HG03103 (cell line): ENCODE measurements around the gene PIKFYVE.
"Not testable (repeated sequence)": the region's sequence is repeated elsewhere in the genome, so short reads cannot be mapped to it uniquely, and the experiment has no call there.

Source experiments
- ATAC-seq: cut with Tn5 transposase; IDR thresholded peaks from one replicate; pipeline ENCODE4 v1.9.1; 2021; ENCODE audit warnings: low read depth; ENCODE audit not compliant: unreplicated experiment

Gene PIKFYVE

DNA sequence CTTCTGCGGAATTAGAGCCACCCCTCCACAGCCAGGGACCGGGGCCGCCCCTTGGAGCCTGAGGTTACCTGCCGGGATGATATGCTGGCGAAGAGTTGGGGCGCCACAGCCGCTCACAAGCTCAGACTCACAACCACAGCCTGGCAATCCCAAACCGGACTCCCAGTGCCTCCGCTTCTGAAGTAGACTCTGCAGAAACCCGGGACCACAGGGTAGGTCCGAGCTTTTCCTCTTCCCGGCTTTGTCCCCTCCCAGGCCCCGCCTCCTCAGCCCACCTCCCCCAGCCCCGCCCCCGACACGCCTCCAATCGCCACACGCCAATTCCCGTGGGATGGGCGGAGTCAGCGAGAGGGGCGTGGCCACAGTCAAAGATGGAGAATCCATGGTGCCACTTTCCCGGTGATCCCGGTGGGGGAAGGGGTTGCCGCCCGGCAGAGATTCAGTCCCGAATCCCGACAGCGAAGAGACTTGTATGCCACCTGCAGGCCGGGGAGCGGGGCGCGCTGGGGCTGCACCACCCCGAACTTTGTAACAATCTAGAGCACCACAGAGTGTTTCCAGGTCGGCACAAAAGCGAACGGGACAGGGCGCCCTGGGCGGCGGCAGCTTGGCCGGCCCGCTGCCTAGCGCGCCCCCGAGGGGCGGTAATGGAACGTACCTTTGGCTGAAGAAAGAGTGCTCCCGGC lies 11.0 kb upstream of the PIKFYVE start, which contains the start of gene IDH1:
TSS of gene IDH1 (minus strand) at position 201 of the 686 bp plus-strand sequence. CDS start 3,520 bp downstream, outside the sequence.
- peak; percentile 69 for ATAC-seq

DNA sequence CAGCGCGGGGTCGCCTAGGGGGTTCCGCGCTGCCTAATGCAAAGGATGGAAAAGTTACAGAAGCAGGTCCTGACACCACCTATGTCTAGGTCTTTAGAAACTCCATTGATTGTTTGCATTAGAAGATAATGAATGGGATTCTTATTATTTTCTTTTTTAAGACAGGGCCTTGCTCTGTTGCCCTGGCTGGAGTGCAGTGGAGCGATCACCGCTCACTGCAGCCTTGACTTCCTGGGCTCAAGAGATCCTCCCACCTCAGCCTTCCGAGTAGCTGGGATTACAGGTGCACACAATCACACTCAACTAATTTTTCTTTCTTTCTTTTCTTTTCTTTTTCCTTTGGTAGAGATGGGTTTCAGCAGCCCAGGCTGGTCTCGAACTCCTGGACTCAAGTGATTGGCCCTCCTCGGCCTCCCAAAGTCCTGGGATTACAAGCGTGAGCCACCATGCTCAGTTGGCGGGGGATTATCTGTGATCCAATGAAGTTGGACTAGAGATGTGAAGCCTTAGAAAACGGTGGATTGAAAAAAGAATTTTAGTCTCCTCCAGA lies 10.4 kb upstream of the PIKFYVE start:
- peak; percentile 9 for ATAC-seq

DNA sequence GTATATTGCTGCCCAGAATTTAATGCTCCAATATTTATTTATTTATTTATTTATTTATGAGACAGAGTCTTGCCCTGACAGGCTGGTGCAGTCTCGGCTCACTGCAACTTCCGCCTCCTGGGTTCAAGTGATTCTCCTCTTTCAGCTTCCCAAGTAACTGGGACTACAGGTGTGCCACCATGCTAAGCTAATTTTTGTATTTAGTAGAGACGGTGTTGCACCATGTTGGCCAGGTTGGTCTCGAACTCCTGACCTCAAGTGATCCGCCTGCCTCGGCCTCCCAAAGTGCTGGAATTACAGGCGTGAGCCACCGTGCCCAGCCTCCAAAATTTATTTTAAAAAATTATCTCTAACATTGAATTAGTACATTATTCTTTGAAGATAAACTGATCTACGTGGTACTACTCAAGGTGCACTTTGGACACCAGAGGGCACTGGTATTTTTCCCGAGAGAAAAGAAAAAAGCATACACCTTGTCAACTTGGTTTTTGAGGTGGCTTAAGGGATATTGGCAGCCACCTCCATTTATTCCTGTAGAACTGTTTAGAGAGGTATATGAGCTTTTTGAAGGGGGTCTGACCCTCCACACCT lies 9.8 kb upstream of the PIKFYVE start:
- no peak for ATAC-seq

DNA sequence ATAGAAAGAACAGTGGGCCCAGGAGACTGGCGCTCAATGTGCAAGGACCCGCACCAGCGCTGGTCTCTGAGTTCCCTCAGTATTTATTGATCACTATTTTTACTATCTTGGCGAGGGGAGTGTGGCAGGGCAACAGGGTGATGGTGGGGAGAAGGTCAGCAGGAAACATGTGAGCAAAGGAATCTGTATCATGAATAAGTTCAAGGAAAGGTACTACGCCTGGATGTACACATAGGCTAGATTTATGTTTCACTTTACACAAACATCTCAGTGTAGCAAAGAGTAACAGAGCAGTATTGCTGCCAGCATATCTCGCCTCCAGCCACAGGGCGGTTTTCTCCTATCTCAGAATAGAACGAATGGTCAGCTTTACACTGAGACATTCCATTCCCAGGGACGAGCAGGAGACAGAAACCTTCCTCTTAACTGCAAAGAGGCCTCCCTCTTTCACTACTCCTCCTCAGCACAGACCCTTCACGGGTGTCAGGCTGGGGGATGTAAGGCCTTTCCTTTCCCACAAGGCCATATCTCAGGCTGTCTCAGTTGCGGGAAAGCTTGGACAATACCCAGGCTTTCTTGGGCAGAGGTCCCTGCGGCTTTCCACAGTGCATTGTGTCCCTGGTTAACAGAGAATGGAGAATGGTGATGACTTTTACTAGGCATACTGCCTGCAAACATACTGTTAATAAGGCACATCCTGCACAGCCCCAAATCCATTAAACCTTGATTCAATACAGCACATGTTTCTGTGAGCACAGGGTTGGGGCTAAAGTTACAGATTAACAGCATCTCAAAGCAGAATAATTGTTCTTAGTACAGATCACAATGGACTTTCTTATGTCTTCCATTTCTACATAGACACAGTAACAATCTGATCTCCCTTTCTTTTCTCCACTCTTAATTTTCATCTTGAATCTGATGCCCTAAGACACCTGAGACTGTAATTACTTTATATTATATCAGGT lies 8.9 kb upstream of the PIKFYVE start:
- ATAC-seq = not testable (repeated sequence)

DNA sequence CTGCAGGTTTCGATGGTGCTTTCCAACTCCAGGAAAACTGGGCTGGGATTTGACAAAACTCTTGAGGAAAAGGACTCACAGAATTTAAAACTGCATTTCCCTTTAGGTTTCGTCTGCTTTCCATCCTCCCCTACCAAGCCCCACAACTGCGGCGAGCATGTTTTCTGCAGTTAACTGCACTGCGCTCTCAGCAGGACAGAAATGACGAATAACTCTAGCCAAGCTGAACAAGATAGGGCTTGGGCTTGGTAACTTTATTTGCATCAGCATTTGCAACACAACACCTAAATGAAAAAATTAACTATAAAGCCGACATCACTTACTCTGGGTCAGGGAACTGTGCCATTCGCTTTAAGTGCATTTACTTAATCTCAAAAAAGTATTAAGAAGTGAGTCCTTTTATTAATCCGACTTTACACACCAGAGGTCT lies 669 bp upstream of the PIKFYVE start:
- peak; percentile 51 for ATAC-seq

DNA sequence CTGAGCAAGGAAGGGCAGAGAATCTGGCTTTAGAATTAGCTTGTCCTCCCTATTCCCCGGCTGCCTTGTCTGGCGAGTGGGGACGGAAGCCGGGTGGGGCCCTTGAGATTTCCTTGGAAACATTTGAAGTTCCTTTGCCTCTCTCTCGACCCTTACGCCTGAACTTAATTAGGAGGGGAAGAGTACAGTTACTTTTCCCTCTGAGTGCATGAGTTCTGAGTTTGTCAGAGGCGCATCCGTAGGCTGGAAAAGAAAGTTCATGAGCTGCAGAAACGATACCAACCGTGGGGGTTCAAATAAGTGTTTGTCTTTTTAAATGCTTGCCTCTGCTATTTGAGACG lies 468 bp downstream of the PIKFYVE start:
- peak; percentile 4 for ATAC-seq

DNA sequence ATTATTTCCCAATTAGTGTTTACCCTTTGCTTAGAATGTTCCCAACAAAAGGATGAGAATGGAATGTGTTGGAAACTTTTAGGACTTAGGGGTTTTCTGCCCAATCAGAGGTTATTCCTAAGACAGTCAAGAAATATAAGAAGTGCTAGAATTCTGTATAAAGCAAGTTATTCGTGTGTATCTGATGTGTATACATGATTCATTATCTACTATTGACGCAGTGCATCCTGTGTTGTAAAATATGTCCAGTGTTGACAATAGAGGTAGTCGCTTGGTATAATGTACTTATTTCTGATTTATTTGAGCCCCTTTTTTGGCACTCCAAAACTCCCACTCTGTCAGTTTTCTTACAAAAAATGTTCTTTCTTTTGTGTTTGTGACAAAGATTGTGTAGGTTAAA lies 881 bp downstream of the PIKFYVE start:
- no peak for ATAC-seq

DNA sequence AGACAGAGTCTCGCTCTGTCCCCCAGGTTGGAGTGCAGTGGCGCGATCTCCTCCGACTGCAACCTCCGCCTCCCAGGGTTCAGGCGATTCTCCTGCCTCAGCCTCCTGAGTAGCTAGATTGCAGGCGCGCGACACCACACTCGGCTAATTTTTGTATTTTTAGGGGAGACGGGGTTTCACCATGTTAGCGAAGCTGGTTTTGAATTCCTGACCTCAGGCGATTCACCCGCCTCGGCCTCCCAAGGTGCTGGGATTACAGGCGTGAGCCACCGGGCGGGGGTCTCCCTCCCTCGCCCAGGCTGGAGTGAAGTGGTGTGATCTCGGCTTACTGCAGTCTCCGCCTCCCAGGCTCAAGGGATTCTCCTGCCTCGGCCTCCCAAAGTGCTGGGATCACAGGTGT lies 1.5 kb downstream of the PIKFYVE start:
- not testable (repeated sequence) for ATAC-seq

DNA sequence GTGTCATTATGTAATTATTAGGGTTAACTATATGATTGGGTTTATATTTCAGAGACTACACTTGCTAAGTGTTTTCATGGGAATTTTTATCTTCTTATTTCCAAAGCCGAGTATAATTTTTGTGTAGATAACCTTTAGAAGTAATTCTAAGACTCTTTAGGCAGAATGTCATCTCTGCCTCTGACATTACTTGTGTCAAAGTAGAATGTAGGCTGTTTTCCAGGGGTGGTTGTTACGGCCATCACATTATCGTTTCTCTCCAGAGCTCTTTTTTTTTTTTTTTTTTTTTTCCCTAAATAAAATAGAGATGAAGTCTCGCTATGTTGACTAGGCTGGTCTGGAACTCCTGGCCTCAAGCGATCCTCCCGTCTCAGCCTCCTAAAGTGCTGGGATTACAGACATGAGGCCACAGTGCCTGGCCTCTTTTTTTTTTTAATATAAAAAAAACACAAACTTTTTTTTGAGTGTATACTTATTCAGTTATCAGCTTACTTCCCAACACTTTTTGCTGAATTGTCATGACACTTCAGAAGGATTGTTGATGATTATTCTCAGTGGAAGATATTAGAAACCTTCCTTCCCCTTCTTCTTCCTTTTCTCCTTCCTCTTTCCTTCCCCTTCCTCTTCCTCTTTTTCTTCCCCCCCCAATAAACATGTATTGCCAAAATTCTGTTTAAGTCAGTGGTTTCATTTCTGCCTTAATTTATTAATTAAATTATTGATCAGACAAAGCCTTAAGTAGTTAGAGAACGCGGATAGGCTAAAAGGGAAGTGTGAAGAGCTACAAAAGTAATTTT lies 2.3 kb downstream of the PIKFYVE start:
- no peak for ATAC-seq

DNA sequence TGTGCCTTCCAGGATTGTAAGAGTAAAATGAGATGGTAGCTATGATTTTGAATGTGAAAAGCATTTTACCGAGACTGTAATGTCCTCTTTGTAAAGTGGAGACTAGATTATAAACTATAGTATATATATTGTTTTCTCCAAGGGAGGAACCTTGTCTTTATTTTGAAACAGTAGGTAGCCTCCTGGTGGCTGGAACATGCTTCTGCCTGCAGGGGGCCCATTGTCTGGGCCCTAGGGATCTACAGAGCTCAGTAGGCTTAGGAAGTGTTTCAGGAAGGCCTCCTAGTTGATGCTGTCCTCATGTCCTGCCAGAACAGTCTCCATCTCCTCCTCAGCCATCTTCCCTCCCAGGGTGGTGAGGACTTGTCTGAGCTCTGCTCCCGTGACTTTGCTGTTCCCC lies 3.0 kb downstream of the PIKFYVE start:
- ATAC-seq = no peak

DNA sequence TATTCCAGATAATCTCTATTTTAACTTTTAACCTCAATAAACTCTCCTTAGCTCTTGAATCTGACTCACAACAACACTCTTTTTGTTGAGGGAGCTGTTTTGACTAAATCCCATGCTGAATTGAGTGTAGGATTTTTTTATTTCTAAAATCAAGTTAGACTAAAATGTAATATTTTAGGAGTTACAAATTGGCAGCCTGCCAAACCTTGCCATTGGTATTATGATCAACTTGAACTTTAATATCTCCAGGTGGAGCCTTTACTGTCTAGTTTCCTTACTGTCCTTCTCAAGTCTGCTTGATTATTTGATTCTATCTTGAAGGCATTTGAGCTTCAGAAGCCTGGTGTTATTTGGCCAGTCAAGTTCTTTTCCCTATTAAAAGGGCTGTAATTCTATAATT lies 8.7 kb downstream of the PIKFYVE start:
- ATAC-seq = no peak

DNA sequence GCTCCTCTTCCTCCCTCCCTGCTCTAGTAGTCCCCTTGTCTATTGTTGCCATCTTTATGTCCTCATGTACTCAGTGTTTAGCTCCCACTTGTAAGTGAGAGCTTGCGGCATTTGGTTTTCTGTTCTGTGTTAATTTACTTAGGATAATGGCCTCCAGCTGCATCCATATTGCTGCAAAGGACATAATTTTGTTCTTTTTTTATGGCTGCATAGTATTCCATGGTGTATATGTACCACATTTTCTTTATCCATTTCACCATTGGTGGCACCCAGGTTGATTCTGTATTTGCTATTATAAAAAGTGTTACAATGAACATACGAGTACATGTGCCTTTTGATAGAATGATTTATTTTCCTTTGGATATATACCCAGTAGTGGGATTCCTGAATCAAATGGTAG lies 12.5 kb downstream of the PIKFYVE start:
- ATAC-seq = no peak

DNA sequence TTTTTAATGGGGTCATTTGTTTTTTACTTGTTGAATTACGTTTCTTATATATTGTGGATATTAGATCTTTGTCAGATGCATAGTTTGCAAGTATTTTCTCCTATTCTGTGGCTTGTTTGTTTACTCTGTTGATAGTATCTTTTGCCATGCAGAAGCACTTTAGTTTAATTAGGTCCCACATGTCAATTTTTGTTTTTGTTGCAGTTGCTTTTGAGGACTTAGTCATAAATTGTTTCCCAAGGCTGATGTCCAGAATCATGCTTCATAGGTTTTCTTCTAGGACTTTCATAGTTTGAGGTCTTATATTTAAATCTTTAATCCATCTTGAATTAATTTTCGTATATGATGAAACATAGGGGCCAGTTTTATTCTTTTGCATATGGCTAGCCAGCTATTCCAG lies 13.2 kb downstream of the PIKFYVE start:
- no peak for ATAC-seq

DNA sequence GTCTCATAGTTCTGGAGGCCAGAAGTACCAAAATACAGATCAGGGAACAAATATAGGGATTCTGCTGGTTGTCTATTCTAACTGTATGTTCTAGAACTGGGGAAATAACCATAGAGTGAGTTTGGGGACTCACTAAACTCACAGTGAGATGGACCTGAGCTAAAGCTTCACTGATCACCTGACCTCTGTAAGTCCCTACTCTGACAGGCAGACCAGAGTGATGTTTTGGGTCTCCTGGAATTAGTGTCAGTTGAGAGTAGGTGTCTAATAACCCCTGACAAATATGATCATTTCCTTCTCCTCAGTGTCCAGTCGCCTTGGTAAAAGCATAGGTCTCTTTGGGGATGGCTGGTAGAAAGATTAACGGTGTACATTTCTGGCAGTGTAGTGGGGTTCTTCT lies 14.2 kb downstream of the PIKFYVE start:
- ATAC-seq = no peak

DNA sequence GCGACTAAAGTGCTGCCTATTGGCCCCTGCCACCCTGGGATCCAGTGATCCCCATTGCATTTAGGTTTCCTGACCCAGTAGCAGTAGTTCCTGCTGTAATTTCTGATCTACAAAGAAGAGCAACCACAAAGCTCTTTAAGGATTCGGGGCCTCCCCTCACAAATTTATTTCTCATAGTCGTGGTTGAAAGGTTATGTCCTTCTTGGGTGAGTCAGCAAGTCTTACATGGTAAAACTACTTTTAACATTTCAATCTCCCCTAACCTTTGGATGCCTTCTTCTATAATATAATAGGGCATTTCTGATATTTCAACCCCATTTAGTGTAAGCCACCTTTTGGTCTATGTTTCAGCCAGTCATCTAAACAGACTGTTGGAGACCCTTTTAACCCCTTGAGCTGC lies 14.9 kb downstream of the PIKFYVE start:
- no peak for ATAC-seq

DNA sequence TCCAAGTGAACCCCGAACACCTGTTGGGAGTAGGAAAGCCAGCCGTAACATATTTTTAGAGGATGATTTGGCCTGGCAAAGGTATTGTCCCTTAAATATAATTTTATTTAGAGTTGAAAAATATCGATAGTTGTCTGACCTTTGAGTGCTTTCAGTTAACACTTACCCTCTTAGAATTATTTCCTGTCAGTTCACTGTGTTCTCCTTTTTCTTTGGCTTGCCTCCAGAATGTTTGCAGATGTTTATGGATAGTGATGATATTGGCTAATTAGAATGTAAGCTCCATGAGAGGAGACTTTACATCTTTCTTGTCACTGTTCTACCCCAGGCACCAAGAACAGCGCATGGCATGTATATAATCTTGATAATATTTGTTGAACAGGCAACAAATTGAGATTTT lies 19.8 kb downstream of the PIKFYVE start:
- ATAC-seq = no peak

DNA sequence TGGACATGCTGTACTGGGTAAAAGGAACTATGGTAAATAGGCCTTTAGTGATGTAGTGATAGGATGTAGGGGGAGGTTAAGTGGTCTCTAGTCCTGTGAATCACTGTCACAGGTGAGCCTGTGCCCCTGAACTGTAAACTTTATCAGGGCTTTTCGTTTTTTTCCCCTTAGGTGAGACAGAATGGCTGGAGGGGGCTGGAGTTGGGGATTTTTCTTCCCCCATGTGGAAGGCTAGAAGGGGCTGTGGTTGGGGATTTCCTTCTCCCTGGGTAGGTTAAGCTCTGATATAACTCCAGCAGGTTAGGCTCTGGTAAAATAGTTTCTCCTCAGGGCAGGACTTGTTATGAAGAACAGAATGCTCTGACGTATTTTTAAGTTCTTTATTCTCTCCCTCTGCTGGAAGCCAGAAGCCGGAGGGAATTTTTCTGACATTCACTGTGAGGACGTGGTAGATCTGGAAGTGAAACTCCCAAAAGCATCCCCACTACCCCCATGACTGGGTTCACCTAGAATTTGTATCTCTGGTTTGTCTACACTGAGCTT lies 28.5 kb downstream of the PIKFYVE start:
- peak; percentile 49 for ATAC-seq

DNA sequence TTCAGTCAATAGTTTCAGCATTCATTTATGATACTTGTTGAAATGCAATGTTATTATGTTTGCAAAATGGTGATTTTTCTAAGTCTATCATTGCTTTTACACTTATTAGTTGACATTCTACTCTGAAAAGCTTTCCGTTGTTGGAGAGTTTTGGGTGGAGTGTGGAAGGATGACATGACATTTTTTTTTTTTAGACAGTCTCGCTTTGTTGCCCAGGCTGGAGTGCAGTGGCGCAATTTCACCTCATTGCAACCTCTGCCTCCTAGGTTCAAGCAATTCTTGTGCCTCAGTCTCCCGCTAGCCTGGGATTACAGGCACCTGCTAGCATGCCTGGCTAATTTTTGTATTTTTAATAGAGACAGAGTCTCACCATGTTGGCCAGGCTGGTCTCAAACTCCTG lies 29.8 kb downstream of the PIKFYVE start:
- no peak for ATAC-seq

DNA sequence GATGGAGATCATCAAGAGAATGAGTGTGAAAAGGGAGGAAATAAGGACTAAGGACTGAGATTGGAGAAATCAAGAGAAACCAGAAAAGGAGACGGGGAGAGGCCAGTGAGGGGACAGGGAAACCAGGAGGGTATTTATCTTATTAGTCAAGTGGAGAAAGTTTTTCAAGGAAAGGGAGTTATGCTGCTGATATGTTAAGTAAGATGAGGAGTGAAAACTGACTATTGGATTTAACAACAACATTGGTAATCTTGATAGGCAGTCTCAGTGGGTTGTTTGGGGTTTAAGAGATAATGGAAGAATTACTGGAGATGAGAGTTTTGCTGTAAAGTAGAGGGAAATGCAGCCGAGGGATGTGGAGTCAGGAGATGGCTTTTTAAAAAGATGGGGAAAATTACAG lies 30.6 kb downstream of the PIKFYVE start:
- no peak for ATAC-seq

DNA sequence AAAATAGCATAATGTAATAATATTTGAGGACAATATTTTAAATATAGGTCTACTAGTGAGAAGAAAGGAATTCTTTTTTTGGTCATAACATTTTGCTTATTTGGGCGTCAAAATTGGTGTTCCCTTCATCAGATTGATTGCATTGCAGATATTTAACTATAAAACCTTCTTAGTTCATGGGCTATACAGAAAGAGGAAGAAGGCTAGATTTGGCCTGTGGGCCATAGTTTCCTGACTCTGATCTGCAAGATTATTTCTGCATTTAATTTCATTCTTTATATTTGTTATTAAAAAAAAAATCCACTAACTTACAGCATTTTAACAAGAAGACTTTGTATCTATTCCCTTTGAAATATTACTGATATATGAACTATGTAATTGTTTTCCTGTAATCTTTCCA lies 31.9 kb downstream of the PIKFYVE start:
- ATAC-seq = no peak
